Measurements from ENCODE around the gene ABCA2.
"Not testable (repeated sequence)": the region's sequence is repeated elsewhere in the genome, so short reads cannot be mapped to it uniquely, and the experiment has no call there.

The ABCA2 gene

DNA sequence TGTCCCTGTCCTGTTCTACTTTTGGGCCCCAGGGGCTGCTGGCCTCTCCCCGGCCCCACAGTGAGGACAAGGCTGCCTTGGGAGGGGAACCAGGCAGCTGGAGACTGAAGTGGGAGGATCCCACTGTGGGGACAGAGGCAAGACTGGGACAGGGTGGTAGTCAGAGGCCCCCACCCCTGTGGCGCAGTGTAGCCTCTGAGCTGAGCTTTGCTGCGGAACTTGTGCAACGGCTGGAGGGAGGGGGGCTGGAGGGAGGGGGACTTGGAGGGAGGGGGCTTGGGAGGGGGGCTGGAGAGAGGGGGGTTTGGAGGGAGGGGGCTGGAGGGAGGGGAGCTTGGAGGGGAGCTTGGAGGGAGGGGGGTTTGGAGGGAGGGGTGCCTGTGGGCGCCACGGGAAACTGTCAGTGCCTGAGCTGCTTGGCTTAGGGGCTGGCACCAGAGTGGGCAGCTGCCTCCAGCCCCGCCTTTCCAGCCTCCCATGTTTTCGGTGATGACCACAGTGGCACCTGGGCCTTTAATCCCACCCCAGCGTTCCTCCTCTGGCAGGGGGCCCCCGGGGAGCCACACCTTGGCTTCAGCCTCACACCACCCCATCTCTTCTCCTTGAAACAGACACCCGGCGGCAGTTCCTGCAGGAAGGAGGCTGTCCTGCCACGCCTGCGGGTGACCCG lies 6.1 kb upstream of the ABCA2 start:
- Histone ChIP-seq H3K27me3 (ENCODE audit: insufficient read depth, low read depth, severe bottlenecking) (no peaks in the 10 kb centered on the region), H3K27ac (no peak overlapping the region)
- DNase-seq, result no peak

DNA sequence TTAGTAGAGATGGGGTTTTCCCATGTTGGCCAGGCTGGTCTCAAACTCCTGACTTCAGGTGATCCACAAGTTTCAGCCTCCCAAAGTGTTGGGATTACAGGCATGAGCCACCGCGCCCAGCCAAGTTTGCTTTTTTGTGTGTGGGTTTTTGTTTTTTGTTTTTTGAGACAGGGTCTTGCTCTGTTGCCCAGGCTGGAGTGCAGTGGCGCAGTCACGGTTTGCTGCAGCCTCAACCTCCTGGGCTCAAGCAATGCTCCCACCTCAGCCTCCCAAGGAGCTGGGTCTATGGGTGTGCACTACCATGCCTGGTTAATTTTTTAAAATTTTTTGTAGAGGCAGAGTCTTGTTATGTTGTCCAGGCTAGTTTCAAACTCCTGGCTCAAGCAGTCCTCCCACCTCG lies 5.4 kb upstream of the ABCA2 start:
- H3K36me3 ChIP-seq; DNase-seq; H3K27ac ChIP-seq; H3K4me3 ChIP-seq (ENCODE audit: low read depth, low read length); H3K27me3 ChIP-seq (ENCODE audit: insufficient read depth, low read depth, severe bottlenecking); H3K9me3 ChIP-seq (ENCODE audit: severe bottlenecking): not testable (repeated sequence)

More for the DNA sequence above, 6.1 kb upstream of the ABCA2 start:
- Histone ChIP-seq H3K36me3 (peaks cover 11% of the 10 kb centered on the region), H3K9me3 (ENCODE audit: severe bottlenecking) (no peaks in the 10 kb centered on the region), H3K4me3 (ENCODE audit: low read depth, low read length) (no peak overlapping the region)
- TF ChIP-seq, protein P1, sequence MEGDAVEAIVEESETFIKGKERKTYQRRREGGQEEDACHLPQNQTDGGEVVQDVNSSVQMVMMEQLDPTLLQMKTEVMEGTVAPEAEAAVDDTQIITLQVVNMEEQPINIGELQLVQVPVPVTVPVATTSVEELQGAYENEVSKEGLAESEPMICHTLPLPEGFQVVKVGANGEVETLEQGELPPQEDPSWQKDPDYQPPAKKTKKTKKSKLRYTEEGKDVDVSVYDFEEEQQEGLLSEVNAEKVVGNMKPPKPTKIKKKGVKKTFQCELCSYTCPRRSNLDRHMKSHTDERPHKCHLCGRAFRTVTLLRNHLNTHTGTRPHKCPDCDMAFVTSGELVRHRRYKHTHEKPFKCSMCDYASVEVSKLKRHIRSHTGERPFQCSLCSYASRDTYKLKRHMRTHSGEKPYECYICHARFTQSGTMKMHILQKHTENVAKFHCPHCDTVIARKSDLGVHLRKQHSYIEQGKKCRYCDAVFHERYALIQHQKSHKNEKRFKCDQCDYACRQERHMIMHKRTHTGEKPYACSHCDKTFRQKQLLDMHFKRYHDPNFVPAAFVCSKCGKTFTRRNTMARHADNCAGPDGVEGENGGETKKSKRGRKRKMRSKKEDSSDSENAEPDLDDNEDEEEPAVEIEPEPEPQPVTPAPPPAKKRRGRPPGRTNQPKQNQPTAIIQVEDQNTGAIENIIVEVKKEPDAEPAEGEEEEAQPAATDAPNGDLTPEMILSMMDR (IDR thresholded peaks at IDR 0.05; ENCODE audit: low read depth, low read length), result no peak

DNA sequence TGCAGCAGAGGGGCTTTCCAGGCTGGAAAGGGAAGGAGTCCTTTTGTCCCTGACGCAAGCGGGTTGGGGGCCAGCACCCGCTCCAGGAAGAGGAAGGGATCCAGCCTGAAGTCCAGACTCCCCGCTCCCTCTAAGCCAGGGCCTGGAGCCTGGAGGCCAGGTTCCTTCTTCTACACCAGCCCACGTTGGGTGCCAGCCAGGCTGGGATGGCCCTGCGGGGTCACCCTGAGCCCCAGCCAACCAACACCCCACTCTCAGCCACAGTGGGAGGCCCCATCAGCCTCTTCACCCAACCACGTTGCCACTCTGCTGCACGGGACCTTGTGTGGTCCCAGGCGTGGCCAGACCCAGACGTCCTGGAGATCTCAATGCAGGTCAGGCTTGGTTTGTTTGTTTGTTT lies 4.8 kb upstream of the ABCA2 start:
- H3K36me3 ChIP-seq, result no peaks in the 10 kb centered on the region
- H3K9me3 ChIP-seq (ENCODE audit: severe bottlenecking), result no peaks in the 10 kb centered on the region
- TF ChIP-seq, protein P1 (IDR thresholded peaks at IDR 0.05; ENCODE audit: low read depth, low read length), result no peak
- H3K27ac ChIP-seq, result no peak overlapping the region
- DNase-seq, result no peak
- no peak overlapping the region for H3K4me3 ChIP-seq (ENCODE audit: low read depth, low read length)
- no peaks in the 10 kb centered on the region for H3K27me3 ChIP-seq (ENCODE audit: insufficient read depth, low read depth, severe bottlenecking)

DNA sequence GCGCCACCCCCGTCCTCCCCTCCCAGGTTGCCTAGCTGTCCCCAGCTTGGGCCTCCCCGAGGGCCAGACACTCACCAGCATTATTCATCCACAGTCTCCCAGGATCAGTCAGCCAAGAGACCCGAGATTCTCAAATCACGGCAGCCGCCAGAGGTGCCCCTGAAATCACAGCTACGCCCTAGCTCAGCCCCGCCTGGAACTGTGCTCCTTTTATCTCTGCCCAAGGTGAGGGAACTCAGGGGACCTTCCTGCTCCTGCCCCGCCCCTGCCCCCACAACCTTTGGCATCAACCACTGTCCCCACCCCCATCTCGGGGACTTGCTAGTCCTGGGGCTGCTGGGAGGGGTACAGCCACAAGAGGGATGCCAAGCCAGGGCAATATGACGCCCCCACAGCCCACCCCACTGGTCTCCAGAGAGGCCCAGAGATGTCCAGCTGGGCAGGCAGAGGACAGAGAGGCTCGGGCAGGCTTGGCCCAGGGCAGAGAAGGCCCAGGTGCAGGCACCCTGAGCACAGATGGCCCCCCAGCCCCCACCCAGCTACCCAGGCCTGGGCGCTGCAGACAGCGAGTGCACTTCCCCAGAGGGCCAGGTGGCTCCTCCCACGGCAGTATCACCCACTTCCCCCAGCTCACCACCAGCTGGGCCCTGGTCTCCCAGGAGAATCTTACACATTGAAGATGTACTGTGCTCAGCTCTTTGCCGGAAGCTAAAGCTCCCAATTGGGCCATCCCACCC lies 4.0 kb upstream of the ABCA2 start, which contains the start of gene FUT7:
TSS of gene FUT7 (minus strand) at position 185 of the 737 bp plus-strand sequence. CDS start at position 88, 97 bp downstream.
- Histone ChIP-seq H3K4me3 (ENCODE audit: low read depth, low read length) (no peak within 1 kb of the TSS), H3K9me3 (ENCODE audit: severe bottlenecking) (no peaks in the 10 kb centered on the region), H3K27ac (peak within 1 kb of the TSS; percentile 33; the same call in 1 of the 2 replicates), H3K36me3 (no peaks in the 10 kb centered on the region), H3K27me3 (ENCODE audit: insufficient read depth, low read depth, severe bottlenecking) (no peaks in the 10 kb centered on the region)
- TF ChIP-seq, protein P1 (IDR thresholded peaks at IDR 0.05; ENCODE audit: low read depth, low read length), result no peak
- DNase-seq, result peak; percentile 55

DNA sequence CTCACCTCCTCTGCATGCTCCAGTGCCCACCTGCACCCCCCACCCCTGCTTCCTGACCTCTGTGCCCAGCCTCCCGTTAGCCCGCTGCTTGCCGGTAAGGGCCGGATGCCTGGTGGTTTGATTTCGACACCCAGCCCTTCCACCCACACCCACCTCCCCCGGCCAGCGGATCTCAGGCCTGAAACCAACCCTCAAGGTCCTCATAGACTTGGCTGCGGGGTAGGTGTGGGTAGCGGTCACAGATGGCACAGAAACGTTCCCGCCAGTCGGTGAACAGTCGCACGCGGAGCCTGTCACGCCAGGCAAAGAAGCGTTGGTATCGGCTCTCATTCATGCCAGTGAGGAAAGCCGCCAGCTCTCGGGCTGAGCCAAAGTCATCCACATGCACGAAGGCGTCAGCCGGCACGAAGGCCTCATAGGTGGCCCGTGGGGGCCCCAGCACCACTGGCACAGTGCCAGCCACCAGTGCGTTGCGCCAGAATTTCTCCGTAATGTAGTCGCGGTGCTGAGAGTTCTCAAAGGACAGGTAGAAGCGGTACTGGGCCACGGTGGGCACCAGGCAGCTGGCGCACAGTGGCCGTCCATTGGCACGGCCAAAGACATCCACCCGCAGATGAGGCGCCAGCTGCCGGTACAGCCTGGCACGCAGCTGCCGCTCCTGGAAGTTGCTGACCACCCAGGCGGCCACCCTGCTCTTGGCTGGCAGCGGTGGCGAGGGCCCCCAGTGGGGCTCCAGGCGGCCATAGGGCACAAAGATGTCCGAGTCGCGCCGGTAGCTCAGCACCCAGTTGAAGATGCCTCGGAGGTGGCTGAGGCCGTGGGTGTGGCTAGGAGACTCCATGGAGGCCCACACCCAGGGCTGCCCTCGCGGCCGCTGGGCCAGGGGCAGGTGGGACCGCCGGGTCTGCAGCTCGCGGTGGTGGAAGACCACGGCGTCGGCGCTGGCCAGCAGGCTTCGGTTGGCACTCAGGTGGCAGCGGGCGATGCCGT lies 2.8 kb upstream of the ABCA2 start:
- Histone ChIP-seq H3K27me3 (ENCODE audit: insufficient read depth, low read depth, severe bottlenecking) (no peaks in the 10 kb centered on the region), H3K9me3 (ENCODE audit: severe bottlenecking) (no peaks in the 10 kb centered on the region), H3K36me3 (no peaks in the 10 kb centered on the region), H3K27ac (no peak overlapping the region), H3K4me3 (ENCODE audit: low read depth, low read length) (no peak overlapping the region)
- DNase-seq, result no peak
- TF ChIP-seq, protein P1 (IDR thresholded peaks at IDR 0.05; ENCODE audit: low read depth, low read length), result no peak
